Measurements from ENCODE around the gene SHROOM3. TPM values are rescaled to one million over a fixed set of nuclear protein-coding genes. Genes with fewer than 3 reads are reported as not detected.

Gene SHROOM3
- total and polyA plus RNA-seq, 2 of the 13 experiments (the other 11 are each of a cell fraction or from before 2014, with no cell fraction given) = 0.01 TPM; not detected in 1

DNA sequence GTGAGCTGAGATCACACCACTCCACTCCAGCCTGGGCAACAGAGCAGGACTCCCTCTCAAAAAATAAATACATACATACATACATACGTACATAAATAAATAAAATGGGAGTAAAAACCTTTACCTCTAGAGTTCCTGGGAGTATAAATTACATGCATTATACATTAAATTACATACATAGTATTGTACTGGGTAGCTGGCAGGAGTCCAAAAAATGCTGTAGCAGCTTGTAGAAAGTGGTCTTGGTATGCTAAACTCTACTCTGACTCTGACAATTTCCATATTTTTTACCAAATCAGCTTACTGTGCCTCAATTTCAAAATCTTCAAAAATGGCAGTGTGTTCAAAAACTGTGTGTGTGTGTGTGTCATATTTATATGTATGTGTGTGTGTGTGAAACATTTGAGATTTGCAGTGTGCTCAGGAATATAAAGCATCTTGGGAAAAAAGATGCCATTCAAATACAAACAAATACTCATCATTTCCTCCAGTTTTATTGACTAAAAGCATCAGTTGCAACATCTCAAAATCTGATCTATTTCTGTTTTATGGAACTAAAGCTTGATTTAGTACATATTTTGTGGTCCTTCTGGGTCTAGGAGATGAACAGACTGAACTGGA, 171.7 kb downstream of the SHROOM3 start (continued):
- no peak for TF ChIP-seq GTF2F1 (IDR thresholded peaks at IDR 0.05; ENCODE audit: low read length)
- no peak for TF ChIP-seq MIER2 (CRISPR knock-in tag; IDR thresholded peaks at IDR 0.05)
- TF ChIP-seq MTF1 (CRISPR knock-in tag; IDR thresholded peaks at IDR 0.05) = no peak

GRCh38 chr4:76607266-76607799, 172.3 kb downstream of the SHROOM3 start:
- FAIRE-seq = no peak
- no peak overlapping the region for H2AFZ ChIP-seq (ENCODE audit: low read length)
- no peak for DNase-seq (ENCODE audit: low spot score)
- no peak for TF ChIP-seq ZFAT (CRISPR knock-in tag; conservative IDR thresholded peaks at IDR 0.05)
- TF ChIP-seq SP2 (CRISPR knock-in tag; IDR thresholded peaks at IDR 0.05) = no peak
- no peak for TF ChIP-seq HNRNPL (IDR thresholded peaks at IDR 0.05; ENCODE audit: low read depth, low read length)
- no peak for TF ChIP-seq SNAPC2 (CRISPR knock-in tag; IDR thresholded peaks at IDR 0.05)
- no peak for TF ChIP-seq ZNF235 (CRISPR knock-in tag; IDR thresholded peaks at IDR 0.05; ENCODE audit: borderline replicate concordance)
- TF ChIP-seq NCOR1 (IDR thresholded peaks at IDR 0.05; ENCODE audit: borderline replicate concordance, low read length) = no peak
- TF ChIP-seq KMT2A (CRISPR knock-in tag; IDR thresholded peaks at IDR 0.05) = no peak
- TF ChIP-seq ZNF12 (CRISPR knock-in tag; IDR thresholded peaks at IDR 0.05) = no peak
- no peak for TF ChIP-seq ZNF17 (CRISPR knock-in tag; IDR thresholded peaks at IDR 0.05)
- ATAC-seq = no peak
- no peaks in the 10 kb centered on the region for H4K20me1 ChIP-seq (ENCODE audit: insufficient read depth, low read length)
- no peak overlapping the region for H3K4me2 ChIP-seq (ENCODE audit: low read depth, low read length)
- H3K9me3 ChIP-seq (ENCODE audit: low read length) = no peaks in the 10 kb centered on the region
- ChIA-PET POLR2A (no interaction called here), CTCF (ENCODE audit: low intra/inter-chr PET ratio, low total read pairs) (no interaction called here)
- no peak overlapping the region for H3K9ac ChIP-seq (ENCODE audit: insufficient read depth, low read depth, low read length)
- H3K4me3 ChIP-seq (replicated peaks in 1 of 3; ENCODE audit: insufficient read depth in 1 of 3, low read depth in 2 of 3, low read length in 3 of 3) = no peak overlapping the region
- H3K27me3 ChIP-seq (ENCODE audit: control insufficient read depth in 1 of 2, insufficient read depth in 2 of 2, low read length in 2 of 2) = no peaks in the 10 kb centered on the region
- intact Hi-C loops (cut with micrococcal nuclease; ENCODE audit: unreplicated experiment) (no loop called here), in situ Hi-C loops (cut with HindIII; ENCODE audit: extremely low pct_ligation_motif_present, low pct_unique_long_range_greater_than_20kb) (no loop called here)
- H3K4me1 ChIP-seq (ENCODE audit: insufficient read depth, low read length) = no peaks in the 10 kb centered on the region
- no peak overlapping the region for H3K27ac ChIP-seq (ENCODE audit: extremely low read length, insufficient read depth, low read length)
- WGBS (ENCODE audit: low lambda C conversion rate) = 21% methylated on average over 3 of the region's 3 CpGs
- no TSS peak for BruUV-seq (replicated peaks)
- H3K79me2 ChIP-seq (ENCODE audit: insufficient read depth, low read length) = no peaks in the 10 kb centered on the region
- no peaks in the 10 kb centered on the region for H3K36me3 ChIP-seq (replicated peaks in 1 of 2; ENCODE audit: control insufficient read depth in 1 of 2, insufficient read depth in 2 of 2, low read length in 2 of 2)

Measured in HepG2 (cell line).